ENCODE measurements around the gene LRRC41. TPM values are rescaled to one million over a fixed set of nuclear protein-coding genes. Genes with fewer than 3 reads are reported as not detected.

The LRRC41 gene
- total RNA-seq, 1 donor from 2014 or later = 70.6 TPM

DNA sequence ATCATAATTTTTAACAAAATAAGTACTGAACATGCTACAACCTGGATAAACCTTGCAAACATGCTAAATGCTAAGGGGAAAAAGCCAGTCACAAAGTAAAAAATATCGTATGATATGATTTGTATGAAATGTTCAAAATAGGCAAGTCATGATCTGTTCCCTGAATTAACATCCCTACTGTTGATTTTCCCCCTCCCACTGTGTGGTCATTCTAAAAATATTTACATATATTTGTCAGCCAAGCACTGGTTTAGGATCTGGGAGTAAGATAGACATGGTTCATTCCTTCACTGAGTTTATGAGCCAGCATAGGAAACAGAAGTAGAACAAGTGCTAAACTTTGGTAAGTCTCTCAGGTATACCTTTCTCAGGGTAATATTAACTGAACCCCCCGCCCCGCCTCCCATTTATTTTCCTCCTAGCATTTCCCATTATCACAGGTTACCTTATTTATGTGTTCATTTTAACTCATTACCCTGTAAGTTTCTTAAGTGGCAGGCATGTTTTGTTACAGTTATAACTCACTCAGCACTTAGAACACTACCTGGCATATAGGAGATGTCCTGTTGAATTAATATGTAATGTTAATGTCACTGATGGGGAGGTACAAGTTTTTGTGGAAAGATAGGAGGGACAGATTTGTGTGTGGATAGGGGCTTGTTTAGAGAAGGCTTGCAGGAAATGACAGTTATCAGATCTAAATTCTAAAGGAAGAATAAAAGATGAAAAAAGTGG, 12.4 kb upstream of the LRRC41 start:
- DNase-seq (ENCODE audit: low spot score) = no peak
- H3K27me3 Mint-ChIP-seq (ENCODE audit: low read depth) = no peaks in the 10 kb centered on the region
- peaks cover 43% of the 10 kb centered on the region for H3K36me3 Mint-ChIP-seq (ENCODE audit: low read depth)
- intact Hi-C loops (cut with micrococcal nuclease) = no loop called here
- no peaks in the 10 kb centered on the region for H3K9me3 Mint-ChIP-seq
- no peak overlapping the region for H3K27ac Mint-ChIP-seq
- H3K4me1 Mint-ChIP-seq (ENCODE audit: low read depth) = no peaks in the 10 kb centered on the region
- H3K4me3 Mint-ChIP-seq (ENCODE audit: low read depth) = no peak overlapping the region

DNA sequence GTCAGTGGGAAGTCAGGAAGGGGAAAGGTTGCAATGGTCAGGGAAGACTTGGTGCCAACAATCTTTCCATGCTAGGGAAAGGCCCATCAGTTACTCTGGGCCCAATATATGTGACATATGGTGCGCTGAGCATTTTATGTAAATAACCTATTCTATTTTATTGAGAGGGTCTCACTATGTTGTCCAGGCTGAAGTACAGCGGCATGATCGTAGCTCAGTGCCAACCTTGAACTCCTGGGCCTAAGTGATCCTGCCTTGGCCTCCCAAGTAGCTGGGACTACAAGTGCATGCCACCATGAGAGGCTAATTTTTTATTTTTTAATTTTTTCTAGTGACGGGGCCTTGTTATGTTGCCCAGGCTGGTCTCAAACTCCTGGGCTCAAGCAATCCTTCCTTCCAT, 6.9 kb upstream of the LRRC41 start:
- Mint-ChIP-seq H3K27ac (no peak overlapping the region), H3K4me1 (ENCODE audit: low read depth) (peaks cover 15% of the 10 kb centered on the region), H3K4me3 (ENCODE audit: low read depth) (no peak overlapping the region), H3K9me3 (no peaks in the 10 kb centered on the region), H3K27me3 (ENCODE audit: low read depth) (no peaks in the 10 kb centered on the region), H3K36me3 (ENCODE audit: low read depth) (peaks cover 71% of the 10 kb centered on the region)
- intact Hi-C loops (cut with micrococcal nuclease) = no loop called here
- DNase-seq (ENCODE audit: low spot score) = no peak

DNA sequence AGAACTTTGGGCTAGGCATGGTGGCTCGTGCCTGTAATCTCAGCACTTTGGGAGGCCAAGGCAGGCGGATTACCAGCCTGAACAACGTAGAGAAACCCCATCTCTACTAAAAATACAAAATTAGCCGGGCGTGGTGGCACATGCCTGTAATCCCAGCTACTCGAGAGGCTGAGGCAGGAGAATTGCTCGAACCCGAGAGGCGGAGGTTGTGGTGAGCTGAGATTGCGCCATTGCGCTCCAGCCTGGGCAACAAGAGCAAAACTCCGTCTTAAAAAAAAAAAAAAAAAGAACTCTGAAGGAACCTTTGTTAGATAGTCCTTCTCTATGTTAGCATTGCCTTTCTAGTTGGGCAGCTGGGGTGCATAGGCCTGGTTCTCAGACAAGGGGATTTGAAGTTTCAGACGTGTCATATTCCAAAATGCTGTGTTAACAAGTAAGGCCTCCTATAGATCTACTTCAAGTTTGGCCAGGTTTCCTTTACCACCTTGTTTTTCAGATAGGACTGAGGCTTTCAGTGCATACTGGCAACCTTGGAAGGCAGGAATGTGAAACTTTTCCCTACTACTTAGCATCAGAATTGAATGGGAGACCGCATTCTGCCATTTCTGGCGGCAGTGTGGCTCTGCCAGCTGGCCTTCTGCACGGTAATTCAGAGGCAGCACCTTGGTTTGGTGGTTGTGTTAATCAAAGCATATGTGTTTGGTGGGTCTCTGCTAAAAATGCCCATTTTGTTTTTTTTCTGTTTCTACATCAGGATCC, 6.2 kb upstream of the LRRC41 start:
- Mint-ChIP-seq H3K9me3 (no peaks in the 10 kb centered on the region), H3K4me1 (ENCODE audit: low read depth) (peaks cover 18% of the 10 kb centered on the region), H3K4me3 (ENCODE audit: low read depth) (no peak overlapping the region), H3K27ac (no peak overlapping the region), H3K27me3 (ENCODE audit: low read depth) (no peaks in the 10 kb centered on the region), H3K36me3 (ENCODE audit: low read depth) (peaks cover 72% of the 10 kb centered on the region)
- intact Hi-C loops (cut with micrococcal nuclease) = no loop called here
- DNase-seq (ENCODE audit: low spot score) = no peak

DNA sequence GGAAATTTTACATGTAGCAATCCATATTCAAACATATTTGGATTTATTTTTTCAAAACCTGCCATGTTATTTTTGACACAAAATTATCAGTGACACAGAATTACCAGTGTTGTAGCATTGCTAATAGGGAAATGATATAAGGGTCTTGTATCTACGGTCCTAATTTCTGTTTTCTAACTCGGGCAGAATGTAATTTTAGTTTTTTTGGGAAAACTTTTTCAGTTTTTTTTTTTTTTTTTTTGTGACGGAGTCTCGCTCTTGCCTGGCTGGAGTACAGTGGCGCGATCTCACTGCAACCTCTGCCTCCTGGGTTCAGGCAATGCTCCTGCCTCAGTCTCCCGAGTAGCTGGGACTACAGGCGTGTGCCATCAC, 2.7 kb upstream of the LRRC41 start:
- H3K36me3 Mint-ChIP-seq (ENCODE audit: low read depth) = peaks cover 59% of the 10 kb centered on the region
- H3K4me1 Mint-ChIP-seq (ENCODE audit: low read depth) = peaks cover 25% of the 10 kb centered on the region
- intact Hi-C loops (cut with micrococcal nuclease) = no loop called here
- peak overlapping the region; percentile 22 for H3K27ac Mint-ChIP-seq
- no peaks in the 10 kb centered on the region for H3K9me3 Mint-ChIP-seq
- no peak for DNase-seq (ENCODE audit: low spot score)
- no peaks in the 10 kb centered on the region for H3K27me3 Mint-ChIP-seq (ENCODE audit: low read depth)
- no peak overlapping the region for H3K4me3 Mint-ChIP-seq (ENCODE audit: low read depth)

DNA sequence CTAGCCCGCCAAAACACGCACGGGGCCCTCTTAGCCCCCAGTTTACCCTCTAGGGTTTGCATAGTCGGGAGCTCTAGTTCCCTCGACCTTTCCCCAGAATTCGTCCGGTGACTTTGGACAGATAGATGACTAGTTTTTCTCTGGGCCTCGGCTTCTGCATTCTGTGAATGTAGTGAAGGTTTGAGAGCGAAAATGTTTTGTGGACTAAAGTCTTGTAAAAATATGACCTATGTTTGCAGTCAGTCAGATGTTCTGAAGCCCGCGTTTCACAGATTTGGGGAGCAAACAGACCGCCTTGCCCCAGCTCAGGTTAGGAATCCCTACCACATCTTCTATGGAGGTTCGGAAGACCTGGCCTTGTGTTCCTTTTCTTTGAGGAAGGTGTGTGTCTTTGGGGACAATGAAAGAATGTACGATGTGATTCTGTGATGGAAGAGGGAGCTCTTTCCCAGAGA, 483 bp upstream of the LRRC41 start:
- Mint-ChIP-seq H3K27me3 (ENCODE audit: low read depth) (no peaks in the 10 kb centered on the region), H3K27ac (peak overlapping the region; percentile 97), H3K4me1 (ENCODE audit: low read depth) (peaks cover 36% of the 10 kb centered on the region), H3K36me3 (ENCODE audit: low read depth) (peaks cover 49% of the 10 kb centered on the region), H3K4me3 (ENCODE audit: low read depth) (peak overlapping the region; percentile 99), H3K9me3 (no peaks in the 10 kb centered on the region)
- no peak for DNase-seq (ENCODE audit: low spot score)
- intact Hi-C loops (cut with micrococcal nuclease) = loop anchor here (1.0 to 2.0 kb wide), 3 partner anchors 36 to 57 kb away; partner anchors contain the start of genes NSUN4 and RAD54L

DNA sequence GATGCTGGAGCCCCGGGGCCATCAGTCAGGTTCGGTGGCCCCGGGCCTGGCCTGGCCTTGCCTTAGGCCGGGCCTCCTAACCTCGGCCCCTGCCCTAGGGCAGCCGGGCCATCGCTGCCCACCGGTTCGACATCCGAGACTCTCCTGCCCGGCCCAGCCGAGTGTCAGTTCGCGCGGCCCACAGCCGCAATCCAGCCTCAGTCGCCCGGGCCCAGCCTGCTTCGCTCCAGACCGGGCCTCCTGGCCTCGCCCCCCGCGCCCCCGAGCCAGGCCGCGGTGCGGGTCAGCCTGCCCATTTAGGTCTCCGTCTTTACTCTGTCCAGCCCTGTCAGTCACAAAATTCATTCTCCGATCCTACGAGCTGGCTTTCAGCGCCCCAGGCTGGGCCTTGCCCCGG, 777 bp downstream of the LRRC41 start:
- intact Hi-C loops (cut with micrococcal nuclease) = loop anchor here (1.0 to 2.0 kb wide), 3 partner anchors 38 to 55 kb away; partner anchors contain the start of genes NSUN4 and RAD54L

DNA sequence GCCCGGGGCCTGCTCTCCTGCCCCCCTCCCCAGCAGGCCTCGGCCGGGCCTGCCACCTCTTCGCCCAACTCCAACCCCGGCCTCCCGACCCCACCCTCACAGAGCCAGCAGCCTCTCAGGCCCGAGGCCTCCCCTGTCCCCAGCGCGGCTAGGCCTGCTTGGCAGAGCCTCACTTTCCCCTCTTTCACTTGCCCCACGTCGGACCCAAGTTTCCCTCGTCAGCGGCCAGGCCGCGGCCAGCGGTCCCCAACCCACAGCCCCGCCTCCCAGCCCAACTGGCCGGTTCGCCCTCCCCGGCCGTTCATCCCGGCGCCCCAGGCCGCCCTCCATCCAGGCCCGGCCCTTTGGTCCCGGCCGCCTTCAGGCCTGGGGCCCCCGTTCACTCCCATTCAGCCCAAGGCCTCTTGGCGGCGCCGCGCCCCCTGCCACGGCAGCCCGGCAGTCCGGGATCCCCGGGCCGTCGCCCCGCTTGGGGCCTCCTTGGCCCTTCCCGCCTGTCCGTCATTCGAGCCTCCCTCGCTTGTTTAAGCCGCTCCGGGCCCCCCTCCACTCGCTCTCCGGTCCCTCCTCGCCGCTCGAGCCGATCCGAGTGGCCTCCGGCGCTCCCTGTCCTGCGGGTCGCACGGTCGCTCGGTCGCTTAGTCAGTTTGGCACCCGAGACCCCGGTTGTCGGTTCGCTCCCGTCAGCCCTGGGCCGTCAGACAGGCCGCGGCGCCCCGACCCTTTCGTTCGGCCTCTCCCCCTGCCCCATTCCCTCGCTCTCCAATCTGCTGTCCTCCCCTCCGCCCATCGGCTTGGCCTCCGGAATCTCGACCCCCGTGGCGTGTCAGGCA, 1.4 kb downstream of the LRRC41 start:
- no peaks in the 10 kb centered on the region for H3K27me3 Mint-ChIP-seq (ENCODE audit: low read depth)
- peaks cover 42% of the 10 kb centered on the region for H3K36me3 Mint-ChIP-seq (ENCODE audit: low read depth)
- H3K9me3 Mint-ChIP-seq = no peaks in the 10 kb centered on the region
- intact Hi-C loops (cut with micrococcal nuclease) = loop anchor here (2.0 kb wide), 1 partner anchor 47 kb away; no protein-coding TSS in a partner anchor
- peak; percentile 48 for DNase-seq (ENCODE audit: low spot score)
- peaks cover 31% of the 10 kb centered on the region for H3K4me1 Mint-ChIP-seq (ENCODE audit: low read depth)
- H3K4me3 Mint-ChIP-seq (ENCODE audit: low read depth) = peak overlapping the region; percentile 99
- H3K27ac Mint-ChIP-seq = peak overlapping the region; percentile 97

More for the DNA sequence above, 777 bp downstream of the LRRC41 start:
- no peaks in the 10 kb centered on the region for H3K9me3 Mint-ChIP-seq
- H3K27ac Mint-ChIP-seq = peak overlapping the region; percentile 97
- peaks cover 41% of the 10 kb centered on the region for H3K36me3 Mint-ChIP-seq (ENCODE audit: low read depth)
- peak overlapping the region; percentile 99 for H3K4me3 Mint-ChIP-seq (ENCODE audit: low read depth)
- H3K4me1 Mint-ChIP-seq (ENCODE audit: low read depth) = peaks cover 35% of the 10 kb centered on the region
- H3K27me3 Mint-ChIP-seq (ENCODE audit: low read depth) = no peaks in the 10 kb centered on the region
- peak; percentile 46 for DNase-seq (ENCODE audit: low spot score)

DNA sequence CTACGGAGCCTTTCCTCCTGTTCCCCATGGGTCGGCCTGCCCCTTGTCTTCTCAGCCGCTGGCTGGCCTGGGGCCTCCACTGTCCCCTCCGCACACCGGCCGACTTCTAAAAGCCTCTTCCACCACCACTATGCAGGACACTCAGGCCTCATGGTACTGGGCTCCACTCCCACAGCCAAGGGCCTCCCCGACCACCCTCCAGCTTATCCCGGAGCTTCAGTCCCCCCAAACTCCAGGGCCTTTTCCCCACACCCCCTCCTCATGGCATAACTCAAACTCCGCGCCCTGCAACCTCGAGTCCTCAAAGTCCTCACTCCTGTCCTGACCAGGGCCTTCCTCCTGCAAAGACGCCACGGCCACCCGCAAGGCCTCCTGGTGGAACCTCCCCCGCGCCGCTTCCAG, 2.0 kb downstream of the LRRC41 start:
- intact Hi-C loops (cut with micrococcal nuclease) = no loop called here
- peaks cover 46% of the 10 kb centered on the region for H3K36me3 Mint-ChIP-seq (ENCODE audit: low read depth)
- no peaks in the 10 kb centered on the region for H3K27me3 Mint-ChIP-seq (ENCODE audit: low read depth)
- H3K9me3 Mint-ChIP-seq = no peaks in the 10 kb centered on the region
- peak overlapping the region; percentile 97 for H3K27ac Mint-ChIP-seq
- H3K4me3 Mint-ChIP-seq (ENCODE audit: low read depth) = peak overlapping the region; percentile 99
- no peak for DNase-seq (ENCODE audit: low spot score)
- peaks cover 31% of the 10 kb centered on the region for H3K4me1 Mint-ChIP-seq (ENCODE audit: low read depth)

DNA sequence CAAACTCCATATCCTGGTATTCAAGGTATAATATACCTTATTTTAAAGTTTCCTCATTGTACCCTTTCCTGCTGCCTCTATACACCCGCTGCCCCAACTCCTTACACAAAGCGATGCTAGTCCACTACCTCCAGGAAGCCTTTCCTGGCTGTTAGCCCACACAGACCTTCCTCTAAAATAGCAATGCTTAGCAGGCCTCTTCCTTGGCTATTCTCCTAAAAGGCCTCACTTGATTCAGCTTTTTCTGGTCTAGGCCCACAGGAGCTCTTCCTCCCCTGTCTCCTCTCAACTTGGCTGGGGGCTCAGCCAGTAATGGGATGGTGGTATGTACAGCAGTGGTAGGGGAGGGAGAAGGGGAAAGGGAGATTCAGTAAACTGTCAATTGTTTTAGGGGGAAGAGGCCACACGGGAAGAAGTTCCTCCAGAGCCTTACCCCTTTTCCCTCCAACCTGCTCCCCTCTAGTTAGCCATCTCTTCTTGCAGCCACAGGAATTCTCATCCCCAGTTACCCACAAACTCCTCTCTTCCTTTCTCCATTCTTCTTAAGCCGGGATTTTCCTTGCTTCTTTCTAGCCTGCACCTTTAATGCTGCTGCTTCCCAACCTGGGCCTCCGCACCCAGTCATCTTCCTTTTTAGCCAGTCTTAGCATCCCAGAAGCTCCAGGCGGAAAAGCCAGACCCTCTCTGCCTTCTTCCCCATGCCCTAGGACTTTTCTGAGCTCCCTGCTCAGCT, 2.6 kb downstream of the LRRC41 start:
- no peaks in the 10 kb centered on the region for H3K9me3 Mint-ChIP-seq
- DNase-seq (ENCODE audit: low spot score) = no peak
- intact Hi-C loops (cut with micrococcal nuclease) = no loop called here
- no peaks in the 10 kb centered on the region for H3K27me3 Mint-ChIP-seq (ENCODE audit: low read depth)
- H3K4me3 Mint-ChIP-seq (ENCODE audit: low read depth) = peak overlapping the region; percentile 99
- peak overlapping the region; percentile 97 for H3K27ac Mint-ChIP-seq
- H3K4me1 Mint-ChIP-seq (ENCODE audit: low read depth) = peaks cover 28% of the 10 kb centered on the region
- peaks cover 47% of the 10 kb centered on the region for H3K36me3 Mint-ChIP-seq (ENCODE audit: low read depth)

DNA sequence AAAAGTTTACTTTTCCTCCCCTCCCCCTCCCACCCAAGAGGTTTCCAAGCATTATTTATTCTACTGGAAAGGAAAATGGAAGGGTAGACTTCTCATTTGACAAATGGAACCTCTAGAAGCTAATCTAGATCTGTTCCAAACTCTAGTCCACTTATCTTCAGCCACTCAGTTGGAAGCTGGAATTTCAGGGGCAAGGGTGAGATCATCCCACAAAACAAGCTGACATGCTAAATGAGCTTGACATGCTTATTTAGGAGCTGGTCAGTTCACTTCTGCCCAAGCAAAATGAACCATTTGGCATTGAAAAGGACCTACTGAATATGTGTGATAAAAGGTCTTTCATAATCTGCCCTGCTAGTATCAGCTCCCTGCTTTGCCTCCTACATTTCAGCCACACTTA, 5.0 kb downstream of the LRRC41 start:
- Mint-ChIP-seq H3K27ac (no peak overlapping the region), H3K9me3 (no peaks in the 10 kb centered on the region), H3K27me3 (ENCODE audit: low read depth) (no peaks in the 10 kb centered on the region), H3K4me3 (ENCODE audit: low read depth) (no peak overlapping the region), H3K4me1 (ENCODE audit: low read depth) (peaks cover 22% of the 10 kb centered on the region), H3K36me3 (ENCODE audit: low read depth) (peaks cover 42% of the 10 kb centered on the region)
- intact Hi-C loops (cut with micrococcal nuclease) = no loop called here
- DNase-seq (ENCODE audit: low spot score) = no peak

DNA sequence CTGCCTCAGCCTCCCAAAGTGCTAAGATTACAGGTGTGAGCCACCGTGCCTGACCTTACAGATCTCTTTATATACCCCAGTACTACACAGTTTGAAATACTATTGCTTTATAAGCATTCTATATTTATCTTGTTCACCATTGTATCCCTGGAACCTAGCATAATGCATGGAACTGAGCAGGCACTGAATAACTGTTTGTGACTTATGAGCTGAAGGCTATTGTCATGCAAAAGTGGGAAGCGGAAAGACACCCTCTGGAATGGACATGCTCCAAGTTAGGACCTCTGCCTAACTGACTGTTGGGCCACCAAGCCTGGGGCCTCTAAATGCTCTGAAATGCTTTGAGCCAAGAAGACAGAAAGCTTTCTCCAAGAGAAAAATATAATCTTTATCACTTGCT, 8.1 kb downstream of the LRRC41 start:
- DNase-seq (ENCODE audit: low spot score) = no peak
- no peaks in the 10 kb centered on the region for H3K27me3 Mint-ChIP-seq (ENCODE audit: low read depth)
- H3K36me3 Mint-ChIP-seq (ENCODE audit: low read depth) = peaks cover 44% of the 10 kb centered on the region
- no peak overlapping the region for H3K27ac Mint-ChIP-seq
- H3K4me3 Mint-ChIP-seq (ENCODE audit: low read depth) = no peak overlapping the region
- no peaks in the 10 kb centered on the region for H3K9me3 Mint-ChIP-seq
- H3K4me1 Mint-ChIP-seq (ENCODE audit: low read depth) = peaks cover 10% of the 10 kb centered on the region
- intact Hi-C loops (cut with micrococcal nuclease) = no loop called here

DNA sequence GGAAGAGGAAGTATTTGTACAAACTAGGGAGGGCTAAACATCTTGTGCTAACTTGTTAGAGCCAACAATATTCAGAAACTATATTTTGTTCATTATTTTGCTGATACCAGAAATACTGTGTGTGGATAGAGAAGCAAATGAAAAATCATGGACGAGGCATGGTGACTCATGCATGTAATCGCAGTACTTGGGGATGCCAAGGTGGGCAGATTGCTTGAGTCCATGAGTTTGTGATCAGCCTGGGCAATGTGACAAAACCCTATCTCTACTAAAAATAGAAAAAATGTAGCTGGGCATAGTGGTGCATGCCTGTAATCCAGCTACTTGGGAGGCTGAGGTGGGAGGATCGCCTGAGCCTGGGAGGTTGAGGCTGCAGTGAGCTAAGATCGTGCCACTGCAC, 13.4 kb downstream of the LRRC41 start:
- H3K27ac Mint-ChIP-seq = no peak overlapping the region

More for the DNA sequence above, 13.4 kb downstream of the LRRC41 start:
- no peak overlapping the region for H3K4me3 Mint-ChIP-seq (ENCODE audit: low read depth)
- no peaks in the 10 kb centered on the region for H3K27me3 Mint-ChIP-seq (ENCODE audit: low read depth)
- intact Hi-C loops (cut with micrococcal nuclease) = no loop called here
- peaks cover 19% of the 10 kb centered on the region for H3K4me1 Mint-ChIP-seq (ENCODE audit: low read depth)
- no peaks in the 10 kb centered on the region for H3K9me3 Mint-ChIP-seq
- H3K36me3 Mint-ChIP-seq (ENCODE audit: low read depth) = peaks cover 47% of the 10 kb centered on the region
- DNase-seq (ENCODE audit: low spot score) = no peak

All from activated T-helper 2 cell treated with anti-CD3 and anti-CD28 coated beads, Interferon-gamma antibody, Interleukin-2, Interleukin-4, amounts not matched to agents 10 μg/mL and 5 μg/mL and 100 μg/mL, durations not matched to agents 14 hours and 24 hours and 36 hours (primary cell).